GM04503 (cell line): ENCODE data around the gene TRMT44.
"Not testable (repeated sequence)": the region's sequence is repeated elsewhere in the genome, so short reads cannot be mapped to it uniquely, and the experiment has no call there.

Experiments
- DNase-seq: peaks from one replicate; pipeline ENCODE4 v3.0.0-alpha.2; 2012; ENCODE audit warnings: low read depth

TRMT44 gene

DNA sequence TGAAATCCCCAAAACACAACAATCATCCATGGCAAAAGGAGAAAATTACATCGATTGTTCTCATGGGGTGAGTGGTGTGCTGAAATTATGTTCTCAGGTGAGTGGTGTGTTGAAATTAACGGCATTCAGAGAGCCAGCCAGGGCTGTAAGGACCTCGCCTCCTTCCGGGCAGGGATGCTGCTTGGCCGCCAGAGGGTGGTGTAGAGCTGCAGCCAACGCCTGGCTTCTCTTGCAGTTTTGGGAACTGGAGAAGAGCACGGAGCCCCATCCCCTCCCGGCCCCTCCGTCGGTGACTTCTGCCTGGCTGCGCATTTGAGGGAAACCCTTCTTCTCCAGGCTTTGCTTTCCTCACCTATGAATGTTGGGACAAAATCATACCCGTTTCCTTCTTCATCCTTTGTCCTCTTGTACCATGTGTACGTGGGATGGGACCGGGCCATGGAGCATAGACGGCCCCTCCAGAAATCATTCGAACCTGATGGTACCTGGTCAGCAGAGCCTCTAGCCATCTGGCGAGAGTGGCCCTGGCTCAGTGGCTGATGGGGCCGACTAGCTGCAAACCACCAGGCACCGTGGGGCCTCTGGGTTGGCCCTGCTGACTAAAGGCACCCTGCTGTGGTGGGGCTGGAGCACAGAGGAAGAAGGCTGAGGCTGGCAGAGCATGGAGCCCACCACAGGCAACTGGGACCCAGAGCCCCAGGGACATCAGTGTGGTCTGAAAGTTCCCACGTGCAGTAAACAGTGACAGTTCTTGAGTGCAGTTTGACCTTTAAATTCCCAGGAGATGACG, 28.4 kb downstream of the TRMT44 start:
- no peak for DNase-seq

DNA sequence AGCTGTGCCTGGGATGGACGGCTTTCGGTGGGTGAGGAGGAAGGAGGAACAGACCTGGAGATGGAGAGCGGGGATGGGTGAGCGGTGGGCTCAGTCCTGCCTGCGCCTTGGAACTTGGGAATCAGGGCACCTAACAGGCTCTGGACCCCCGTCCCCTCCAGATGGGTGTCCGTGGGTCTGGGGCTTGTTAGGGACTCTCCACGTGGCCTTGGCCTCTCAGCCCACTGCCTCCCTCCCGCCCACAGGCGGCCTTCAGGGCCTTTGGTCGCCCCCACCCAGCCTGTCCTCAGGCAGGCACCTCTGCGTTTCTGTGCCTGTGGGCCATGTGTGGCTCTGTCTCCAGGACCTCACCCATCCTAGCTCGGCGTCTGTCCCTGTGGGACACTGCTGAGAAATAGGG, 29.0 kb downstream of the TRMT44 start:
- no peak for DNase-seq

DNA sequence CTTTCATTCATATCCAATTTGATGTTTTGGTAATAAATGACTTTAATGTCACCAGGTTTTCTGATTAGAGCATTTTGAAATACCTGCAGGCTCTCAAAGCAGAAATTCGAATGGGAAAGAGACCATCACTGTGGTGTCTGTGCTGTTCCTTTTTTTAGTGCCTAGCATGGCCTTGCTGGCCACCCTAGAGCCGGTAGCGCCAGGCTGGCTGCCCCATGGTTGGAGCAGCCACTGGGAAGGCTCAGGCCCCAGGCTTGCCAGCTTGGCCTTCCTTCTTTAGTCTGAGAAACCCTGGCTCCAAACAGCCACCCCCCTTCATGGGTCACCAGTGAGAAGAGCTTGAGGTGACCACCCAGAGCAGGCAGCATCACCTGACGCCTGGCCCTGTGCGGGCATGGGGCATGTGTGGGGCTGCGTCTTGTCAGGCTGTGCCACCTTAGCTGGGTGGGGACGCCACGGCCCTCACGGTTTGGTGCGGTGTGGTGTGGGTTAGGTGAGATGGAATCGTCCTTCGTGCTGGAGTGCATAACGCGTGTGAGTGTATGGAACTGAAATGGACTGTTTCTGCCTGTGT, 30.0 kb downstream of the TRMT44 start:
- no peak for DNase-seq

DNA sequence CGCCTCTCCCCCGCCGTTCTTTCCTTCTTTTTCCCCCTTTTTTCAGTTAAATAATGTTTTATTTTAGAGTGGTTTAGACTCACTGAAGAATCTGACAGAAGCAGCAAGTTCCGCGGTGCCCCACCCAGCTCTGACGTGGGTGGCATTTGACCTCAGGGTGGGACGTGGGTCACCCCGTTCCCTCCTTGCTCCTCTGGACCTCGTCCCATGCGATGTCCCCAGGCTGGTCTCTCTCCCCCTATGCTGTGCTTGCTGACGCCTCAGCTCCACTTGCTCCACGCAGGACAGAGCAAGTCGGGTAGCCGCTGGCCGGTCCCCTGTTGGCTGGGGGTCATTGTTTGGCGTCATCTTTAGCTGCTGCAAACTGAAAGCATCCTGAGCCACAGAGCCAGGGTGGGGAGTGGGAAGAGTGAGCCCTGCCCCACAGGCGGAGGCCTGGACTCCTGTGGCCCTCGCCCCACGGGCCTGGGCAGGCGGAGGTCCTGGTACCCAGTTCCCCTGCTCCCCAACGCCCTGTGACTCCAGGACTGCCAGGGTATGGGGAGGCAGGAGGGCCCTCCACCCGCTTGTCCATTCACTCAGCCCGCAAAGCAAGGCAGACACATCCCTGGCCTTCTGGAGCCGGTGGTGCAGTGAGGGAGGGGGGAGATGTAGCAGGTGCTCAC, 30.8 kb downstream of the TRMT44 start:
- DNase-seq: no peak

- no peak for DNase-seq
Measured at GRCh38 chr4:8472158-8472688, 31.6 kb downstream of the TRMT44 start.

DNA sequence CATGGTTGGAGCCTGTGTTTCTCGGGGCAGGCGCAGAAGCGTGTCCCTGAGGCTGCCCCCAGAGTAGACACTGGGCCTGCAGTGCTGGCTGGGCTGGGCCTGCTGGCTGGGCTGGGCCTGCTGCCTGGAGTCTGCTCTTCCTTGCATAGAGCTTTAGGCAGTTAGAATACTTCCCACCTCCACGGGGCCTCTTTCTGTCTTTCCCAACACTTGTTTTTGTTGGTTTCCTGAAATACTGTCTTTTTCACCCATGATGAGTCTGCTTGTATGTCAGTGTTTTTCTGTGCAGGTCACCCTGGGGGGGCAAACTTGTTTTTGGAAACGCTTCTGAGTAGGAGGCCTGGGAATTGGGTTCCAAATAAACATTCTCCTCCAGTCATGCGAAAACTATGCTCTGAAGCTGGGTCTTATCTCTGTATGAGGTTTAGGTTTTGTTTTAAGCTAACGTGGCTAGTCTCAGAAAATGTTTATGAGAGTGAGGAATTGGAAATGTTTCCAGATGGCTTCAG, 32.2 kb downstream of the TRMT44 start:
- peak; percentile 95 for DNase-seq

GRCh38 chr4:8473198-8473919, 32.8 kb downstream of the TRMT44 start:
- no peak for DNase-seq

- DNase-seq: no peak
Measured at GRCh38 chr4:8473920-8474590, 33.5 kb downstream of the TRMT44 start.

DNA sequence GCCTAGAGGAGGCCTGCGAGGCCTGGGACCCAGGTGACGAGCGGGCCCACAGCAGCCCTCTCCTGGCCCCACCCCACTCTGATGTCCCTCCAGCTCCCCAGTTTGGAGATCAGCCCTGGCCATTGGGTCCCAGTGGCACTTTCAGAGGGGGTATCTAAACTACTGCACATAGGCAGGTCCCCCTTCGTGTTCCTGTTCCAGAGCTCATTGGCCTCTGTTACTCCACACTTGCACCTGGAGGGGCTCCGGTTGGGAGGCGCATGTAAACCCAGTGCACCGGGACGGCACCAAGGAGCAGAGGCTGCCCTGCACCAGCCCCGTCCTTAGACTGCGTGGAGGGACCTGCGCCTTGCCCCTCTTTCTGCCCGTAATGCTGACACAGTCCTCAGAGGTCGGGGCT, 34.3 kb downstream of the TRMT44 start:
- DNase-seq: no peak

DNA sequence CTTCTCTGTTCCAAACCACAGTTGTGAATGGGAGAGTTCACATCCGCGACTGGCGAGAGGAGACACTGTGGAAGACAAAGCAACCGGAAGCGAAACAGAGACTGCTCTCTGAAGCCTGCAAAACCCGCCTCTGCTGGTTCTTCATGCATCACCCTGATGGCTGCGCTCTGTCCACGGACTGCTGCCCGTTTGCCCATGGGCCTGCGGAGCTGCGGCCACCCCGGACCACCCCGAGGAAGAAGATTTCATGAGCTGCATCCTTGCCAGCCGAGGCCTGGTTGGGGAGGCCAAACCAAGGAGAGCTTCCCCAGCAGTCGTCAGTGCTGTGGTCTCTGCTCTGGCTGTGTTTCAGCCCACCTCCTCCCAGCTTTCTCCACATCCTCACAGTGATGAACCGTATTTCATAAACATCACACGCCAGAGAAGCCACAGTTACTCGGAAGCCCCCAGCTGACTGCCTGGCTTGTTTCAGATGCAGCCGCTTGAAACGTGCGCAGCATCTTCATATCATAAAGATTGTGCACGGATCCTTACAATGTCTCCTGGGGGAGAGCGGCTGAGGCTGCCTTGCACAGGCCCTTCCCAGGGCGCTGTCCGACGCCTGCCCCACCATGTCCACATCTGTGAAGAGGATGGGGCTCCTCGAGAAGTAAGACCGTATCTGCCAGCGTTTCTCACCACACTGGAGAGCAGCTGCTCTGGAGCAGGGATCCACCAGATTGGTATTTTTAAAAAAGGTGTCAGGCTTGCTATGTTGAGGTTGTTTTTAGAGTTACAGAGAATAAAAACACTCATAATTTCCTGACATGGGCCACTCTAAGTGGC, 35.4 kb downstream of the TRMT44 start:
- no peak for DNase-seq

DNA sequence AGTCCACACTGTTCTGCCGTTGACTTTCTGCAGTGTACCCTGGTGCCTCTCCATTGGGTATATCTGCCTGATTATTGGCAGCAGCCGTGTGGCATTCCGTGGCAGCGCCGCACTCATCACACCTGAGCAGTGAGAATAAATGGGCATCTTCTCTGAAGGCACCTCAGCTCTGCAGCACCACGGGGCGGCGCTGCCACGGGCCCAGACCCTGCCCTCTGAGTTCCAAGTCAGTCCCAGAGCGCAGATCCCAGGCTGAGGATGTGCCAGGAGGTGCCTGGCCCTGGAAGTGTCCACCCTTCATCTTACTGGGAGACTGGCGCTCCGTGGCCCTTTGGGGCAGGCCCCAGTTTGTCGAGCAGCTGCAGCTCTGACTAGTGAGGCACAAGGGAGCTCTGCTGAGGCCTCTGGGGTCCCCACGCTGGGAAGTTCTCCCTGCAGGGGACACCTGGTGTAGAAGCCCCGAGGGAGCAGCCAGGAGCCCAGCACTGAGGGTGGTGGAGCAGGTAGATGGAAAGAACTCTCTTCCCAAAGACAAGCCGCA, 36.6 kb downstream of the TRMT44 start:
- DNase-seq: no peak

- no peak for DNase-seq
Measured at GRCh38 chr4:8477676-8478075, 37.1 kb downstream of the TRMT44 start.

GRCh38 chr4:8478371-8478770, 37.8 kb downstream of the TRMT44 start:
- no peak for DNase-seq

GRCh38 chr4:8478801-8479744, 38.5 kb downstream of the TRMT44 start:
- no peak for DNase-seq

GRCh38 chr4:8480221-8480620, 39.6 kb downstream of the TRMT44 start:
- DNase-seq: no peak

GRCh38 chr4:8486643-8487042, 46.1 kb downstream of the TRMT44 start:
- not testable (repeated sequence) for DNase-seq

GRCh38 chr4:8488791-8489369, 48.3 kb downstream of the TRMT44 start:
- no peak for DNase-seq

GRCh38 chr4:8491478-8491877, 50.9 kb downstream of the TRMT44 start:
- DNase-seq: not testable (repeated sequence)

DNA sequence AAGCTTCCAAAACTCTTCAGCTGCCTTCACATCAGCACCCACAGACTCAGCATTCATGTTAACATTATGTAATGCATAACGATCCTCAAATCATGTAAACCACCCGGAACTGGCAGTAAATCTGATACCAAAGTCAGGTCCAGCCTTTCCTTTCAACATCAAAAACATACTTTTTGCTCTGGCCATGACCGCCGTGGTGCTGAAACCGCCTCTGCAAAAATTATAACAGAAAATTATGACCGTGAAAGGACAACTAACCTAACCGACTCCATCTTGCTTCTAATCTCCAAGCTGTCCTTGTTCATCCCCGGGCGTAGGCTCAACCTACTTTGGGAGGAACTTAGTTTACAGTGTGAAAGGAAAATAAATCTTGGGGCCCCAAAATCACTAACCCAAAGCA, 51.6 kb downstream of the TRMT44 start:
- DNase-seq: no peak
